CD8-positive, alpha-beta memory T cell (primary cell): Measurements from ENCODE around the gene TCF7L2. TPM values are rescaled to one million over a fixed set of nuclear protein-coding genes. Genes with fewer than 3 reads are reported as not detected.

Experiments used
- CTCF ChIA-PET: fragments of 350-600 bp; sonication (Branson Sonifier 250); formaldehyde crosslinking; loops from one replicate; lab custom pipeline; 2021; ENCODE audit warnings: antibody characterized with exemption; lab: Charles Lee
- POLR2A ChIA-PET: fragments of 350-600 bp; sonication (Branson Sonifier 250); formaldehyde crosslinking; loops from one replicate; lab custom pipeline; 2021; ENCODE audit warnings: antibody characterized with exemption; lab: Charles Lee
- DNase-seq, 5 donors: peaks; one replicate each; pipeline versions ENCODE4 v3.0.0 to v3.0.0-alpha.2; 2020 to 2022; ENCODE audit warnings: mixed read lengths in 1 of 5
- H3K27ac ChIP-seq: one replicate; pipeline ENCODE4 v1.7.0; 2013; ENCODE audit warnings: low read depth, mild to moderate bottlenecking, low read length, moderate library complexity
- H3K27me3 ChIP-seq: 2 replicates; pipeline ENCODE4 v1.7.0; 2013; ENCODE audit warnings: low read length, mild to moderate bottlenecking; ENCODE audit not compliant: insufficient read depth, poor library complexity, severe bottlenecking
- H3K36me3 ChIP-seq: 2 replicates; pipeline ENCODE4 v1.7.0; 2013; ENCODE audit warnings: mild to moderate bottlenecking, low read length, moderate library complexity; ENCODE audit not compliant: insufficient read depth
- H3K4me1 ChIP-seq: 2 replicates; pipeline ENCODE4 v1.7.0; 2013; ENCODE audit warnings: mild to moderate bottlenecking, low read length, moderate library complexity; ENCODE audit not compliant: insufficient read depth
- H3K4me3 ChIP-seq: 2 replicates; pipeline ENCODE4 v1.7.0; 2013; ENCODE audit warnings: mild to moderate bottlenecking, low read length
- H3K9me3 ChIP-seq: 2 replicates; pipeline ENCODE4 v1.7.0; 2013; ENCODE audit warnings: mild to moderate bottlenecking, low read length
- H3K27ac Mint-ChIP-seq, 8 donors: one replicate each; pipeline ENCODE4 v1.8.0; 2020 to 2021; ENCODE audit warnings: mixed read lengths in 8 of 8, mild to moderate bottlenecking in 6 of 8, inconsistent platforms in 3 of 8, moderate library complexity in 3 of 8
- H3K27me3 Mint-ChIP-seq, 2 donors: one replicate each; pipeline ENCODE4 v1.8.0; 2020 to 2021; ENCODE audit warnings: mixed read lengths in 2 of 2, mild to moderate bottlenecking in 1 of 2, moderate library complexity in 1 of 2
- H3K36me3 Mint-ChIP-seq, 3 donors: one replicate each; pipeline ENCODE4 v1.8.0; 2020 to 2021; ENCODE audit warnings: mixed read lengths in 3 of 3, inconsistent platforms in 1 of 3, mild to moderate bottlenecking in 1 of 3
- H3K4me1 Mint-ChIP-seq, 3 donors: one replicate each; pipeline ENCODE4 v1.8.0; 2020 to 2021; ENCODE audit warnings: mixed read lengths in 3 of 3, inconsistent platforms in 1 of 3, mild to moderate bottlenecking in 1 of 3
- H3K4me3 Mint-ChIP-seq, 7 donors: one replicate each; pipeline ENCODE4 v1.8.0; 2020 to 2021; ENCODE audit warnings: mixed read lengths in 7 of 7, mild to moderate bottlenecking in 6 of 7, moderate library complexity in 4 of 7, inconsistent platforms in 2 of 7
- H3K9me3 Mint-ChIP-seq, 5 donors: one replicate each; pipeline ENCODE4 v1.8.0; 2020 to 2022; ENCODE audit warnings: mixed read lengths in 5 of 5, mild to moderate bottlenecking in 3 of 5, moderate library complexity in 2 of 5, inconsistent platforms in 1 of 5
- polyA plus RNA-seq: library from polyadenylated mRNA; unstranded; fragments of 300-500 nt; fragmentation: Illumina TruSeq; gene quantifications from one replicate; pipeline ENCODE4 v1.2.3, GENCODE V29; 2021
- total RNA-seq, 2 experiments: library from RNA; stranded (reverse); gene quantifications; one replicate each; pipeline ENCODE4 v1.2.3, GENCODE V29; 2021

Gene TCF7L2
- total and polyA plus RNA-seq, 3 experiments from 2014 or later = 0.81 to 1.8 (median 0.89) TPM

DNA sequence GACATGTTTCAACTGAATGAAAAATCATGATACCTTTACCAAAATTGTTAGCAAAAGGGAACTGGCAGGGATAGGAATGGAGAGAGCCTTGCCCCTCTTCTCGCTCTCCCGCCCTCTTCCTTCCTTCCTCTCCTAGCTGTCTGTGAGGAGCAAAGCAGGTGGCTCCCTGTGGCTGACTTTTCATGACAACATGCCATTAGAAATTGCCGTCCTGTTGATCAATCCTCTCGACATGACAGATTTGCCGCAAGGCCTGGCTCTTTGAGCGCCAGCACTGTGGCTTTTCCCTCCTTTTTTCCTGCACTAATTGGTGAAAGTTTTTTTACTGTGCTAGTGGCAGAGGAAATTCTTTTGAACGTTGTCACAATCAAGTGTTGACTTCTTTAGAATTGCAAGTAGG lies 171.1 kb downstream of the TCF7L2 start:
- no peaks in the 10 kb centered on the region for H3K4me1 ChIP-seq
- Mint-ChIP-seq H3K9me3 (no peaks in the 10 kb centered on the region), H3K4me3 (no peak overlapping the region), H3K27me3 (peaks cover 3 to 35% of the 10 kb centered on the region in 2 donors), H3K4me1 (peaks cover 0 to 2% (median 1%) of the 10 kb centered on the region in 3 donors), H3K36me3 (no peaks in the 10 kb centered on the region), H3K27ac (no peak overlapping the region)
- no peaks in the 10 kb centered on the region for H3K9me3 ChIP-seq
- H3K4me3 ChIP-seq = no peak overlapping the region
- POLR2A ChIA-PET = no interaction called here
- no peak overlapping the region for H3K27ac ChIP-seq
- no peaks in the 10 kb centered on the region for H3K27me3 ChIP-seq
- CTCF ChIA-PET = no interaction called here
- no peak for DNase-seq
- no peaks in the 10 kb centered on the region for H3K36me3 ChIP-seq

DNA sequence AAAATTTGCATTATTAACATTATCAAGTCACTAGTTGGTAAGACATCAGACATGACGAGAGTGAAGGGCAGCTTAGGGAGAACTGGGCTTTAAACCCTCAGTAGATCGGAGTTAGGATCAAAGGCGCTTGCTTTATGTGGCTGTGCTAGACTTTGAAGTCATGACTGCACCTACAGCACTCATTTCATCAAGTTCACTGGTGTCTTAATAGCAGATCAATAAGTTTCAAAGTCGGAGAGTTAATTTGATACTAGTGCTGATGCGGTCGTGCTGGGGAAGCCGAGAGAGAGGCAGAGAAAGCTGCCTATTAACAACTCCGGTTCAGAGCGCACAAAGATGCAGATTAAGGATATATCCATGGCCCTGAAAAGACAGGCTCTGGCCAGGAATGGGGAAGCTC lies 172.9 kb downstream of the TCF7L2 start:
- Mint-ChIP-seq H3K27me3 (peaks cover 11 to 46% of the 10 kb centered on the region in 2 donors), H3K4me1 (peaks cover 6 to 10% (median 8%) of the 10 kb centered on the region in 3 donors), H3K9me3 (no peaks in the 10 kb centered on the region), H3K27ac (no peak overlapping the region), H3K4me3 (no peak overlapping the region), H3K36me3 (no peaks in the 10 kb centered on the region)
- Histone ChIP-seq H3K4me3 (no peak overlapping the region), H3K27me3 (no peaks in the 10 kb centered on the region), H3K4me1 (no peaks in the 10 kb centered on the region), H3K27ac (no peak overlapping the region), H3K9me3 (no peaks in the 10 kb centered on the region), H3K36me3 (no peaks in the 10 kb centered on the region)
- no peak for DNase-seq
- ChIA-PET POLR2A (no interaction called here), CTCF (no interaction called here)

DNA sequence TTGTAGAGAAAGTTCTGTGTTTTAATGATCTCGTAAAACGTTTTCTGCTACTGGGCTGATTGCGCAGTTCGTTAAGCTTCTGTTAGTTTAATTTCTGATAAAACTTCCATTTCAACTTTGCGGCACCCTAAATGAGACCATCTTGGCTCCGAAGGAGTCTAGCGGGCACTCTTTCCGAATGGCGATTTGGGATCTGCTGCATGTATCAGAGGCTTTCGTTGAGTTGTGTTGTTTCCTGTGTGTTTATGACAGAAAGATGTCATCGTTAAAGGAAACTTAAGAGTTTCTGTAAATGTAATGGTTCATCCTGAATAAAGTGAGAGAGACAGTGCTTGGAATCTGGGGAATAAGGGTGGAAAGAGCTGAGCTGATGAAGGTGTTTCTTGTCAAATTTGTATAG lies 174.7 kb downstream of the TCF7L2 start:
- ChIA-PET CTCF (interaction anchor here (1.5 kb wide), 1 partner anchor 260 kb away, joined by 3 read pairs; no protein-coding TSS in a partner anchor), POLR2A (interaction anchor here (0.6 kb wide), 1 partner anchor 59 kb away, joined by 4 read pairs; no protein-coding TSS in a partner anchor)
- no peak overlapping the region for H3K27ac Mint-ChIP-seq
- Histone ChIP-seq H3K9me3 (no peaks in the 10 kb centered on the region), H3K27me3 (no peaks in the 10 kb centered on the region), H3K36me3 (no peaks in the 10 kb centered on the region), H3K4me3 (no peak overlapping the region), H3K4me1 (no peaks in the 10 kb centered on the region), H3K27ac (no peak overlapping the region)
- H3K4me3 Mint-ChIP-seq = no peak overlapping the region
- H3K9me3 Mint-ChIP-seq = no peaks in the 10 kb centered on the region
- H3K4me1 Mint-ChIP-seq = peaks cover 6 to 10% (median 8%) of the 10 kb centered on the region in 3 donors
- H3K27me3 Mint-ChIP-seq = peaks cover 11 to 56% of the 10 kb centered on the region in 2 donors
- H3K36me3 Mint-ChIP-seq = no peaks in the 10 kb centered on the region
- DNase-seq = no peak

DNA sequence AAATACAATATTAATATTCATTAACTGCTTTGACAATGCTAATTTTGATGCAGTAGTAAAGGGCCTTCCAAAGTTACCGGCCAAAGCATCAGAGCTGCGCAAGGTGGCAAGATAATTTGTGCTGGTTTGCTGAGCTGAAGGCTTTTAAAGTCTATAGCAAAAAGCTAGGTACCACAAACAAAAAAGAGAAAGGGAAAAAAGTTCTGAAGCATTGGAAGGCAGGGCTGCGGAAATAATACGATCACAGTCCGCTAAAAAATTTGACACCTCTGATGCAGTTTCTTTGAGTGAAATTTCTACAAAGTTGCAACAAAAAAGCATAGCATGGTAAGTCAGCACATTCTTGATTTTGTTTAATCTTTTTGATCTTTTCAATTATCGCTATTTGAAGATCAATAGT lies 175.6 kb downstream of the TCF7L2 start:
- Histone ChIP-seq H3K27me3 (no peaks in the 10 kb centered on the region), H3K4me1 (no peaks in the 10 kb centered on the region), H3K4me3 (no peak overlapping the region), H3K27ac (no peak overlapping the region), H3K36me3 (no peaks in the 10 kb centered on the region), H3K9me3 (no peaks in the 10 kb centered on the region)
- POLR2A ChIA-PET = no interaction called here
- peaks cover 6 to 10% (median 8%) of the 10 kb centered on the region in 3 donors for H3K4me1 Mint-ChIP-seq
- CTCF ChIA-PET = interaction anchor here (0.9 to 1.5 kb wide), 2 partner anchors 260 to 402 kb away, joined by 3 read pairs; no protein-coding TSS in a partner anchor
- DNase-seq = no peak
- no peaks in the 10 kb centered on the region for H3K36me3 Mint-ChIP-seq
- no peaks in the 10 kb centered on the region for H3K9me3 Mint-ChIP-seq
- H3K4me3 Mint-ChIP-seq = no peak overlapping the region
- H3K27ac Mint-ChIP-seq = no peak overlapping the region
- H3K27me3 Mint-ChIP-seq = peaks cover 10 to 53% of the 10 kb centered on the region in 2 donors

- POLR2A ChIA-PET = no interaction called here
- Histone ChIP-seq H3K36me3 (no peaks in the 10 kb centered on the region), H3K4me3 (no peak overlapping the region), H3K27ac (no peak overlapping the region), H3K27me3 (no peaks in the 10 kb centered on the region), H3K4me1 (no peaks in the 10 kb centered on the region), H3K9me3 (no peaks in the 10 kb centered on the region)
- DNase-seq = peak; percentile 9 to 50 (median 31)
- Mint-ChIP-seq H3K36me3 (no peaks in the 10 kb centered on the region), H3K4me3 (peak overlapping the region in 6 of 7 donors; percentile 39 to 84 (median 64)), H3K9me3 (no peaks in the 10 kb centered on the region), H3K27ac (peak overlapping the region in 1 of 8 donors; percentile 61), H3K4me1 (peaks cover 6 to 10% (median 8%) of the 10 kb centered on the region in 3 donors), H3K27me3 (peaks cover 10 to 49% of the 10 kb centered on the region in 2 donors)
- CTCF ChIA-PET = interaction anchor here (0.8 to 1.5 kb wide), 4 partner anchors 259 to 404 kb away, joined by 3 read pairs; no protein-coding TSS in a partner anchor
Observed at GRCh38 chr10:113126229-113127201, 176.5 kb downstream of the TCF7L2 start.

DNA sequence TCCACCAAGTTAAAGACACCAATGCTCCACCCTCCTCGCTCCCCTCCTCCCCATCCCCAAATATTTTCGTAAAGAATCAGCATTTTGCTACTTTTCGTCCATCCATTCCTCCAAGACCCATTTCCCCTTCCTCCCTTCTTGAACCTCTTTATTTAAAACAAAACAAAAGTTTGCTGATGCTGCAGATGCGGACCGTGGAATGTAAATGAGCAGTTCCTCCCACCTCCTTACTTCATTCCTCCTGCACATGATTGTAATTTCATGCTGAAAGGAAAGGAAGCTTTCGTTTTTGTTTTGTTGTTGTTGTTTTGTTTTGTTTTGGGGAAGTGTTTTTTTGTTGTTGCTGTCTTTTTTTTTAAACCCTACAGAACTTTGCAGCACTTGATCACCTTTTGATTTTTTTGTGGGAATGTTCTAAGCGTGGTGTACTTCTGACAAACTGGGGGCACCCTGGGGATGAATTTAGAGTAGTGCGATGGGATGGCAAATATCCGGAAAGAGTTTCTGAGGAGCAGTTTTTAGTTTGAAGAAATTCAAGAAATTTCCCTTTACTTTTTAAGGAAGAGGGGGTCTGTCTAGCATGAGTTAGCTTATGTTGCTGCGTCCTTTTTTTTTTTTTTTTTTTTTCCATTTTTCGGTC lies 177.3 kb downstream of the TCF7L2 start:
- Mint-ChIP-seq H3K36me3 (no peaks in the 10 kb centered on the region), H3K27ac (no peak overlapping the region), H3K4me1 (peaks cover 6 to 10% (median 8%) of the 10 kb centered on the region in 3 donors), H3K4me3 (peak overlapping the region in 1 of 7 donors; percentile 22), H3K9me3 (no peaks in the 10 kb centered on the region), H3K27me3 (peaks cover 10 to 49% of the 10 kb centered on the region in 2 donors)
- no peak for DNase-seq
- no peaks in the 10 kb centered on the region for H3K4me1 ChIP-seq
- ChIA-PET CTCF (interaction anchor here (0.8 to 1.1 kb wide), 2 partner anchors 258 to 405 kb away, joined by 3 read pairs; no protein-coding TSS in a partner anchor), POLR2A (no interaction called here)
- no peaks in the 10 kb centered on the region for H3K9me3 ChIP-seq
- no peak overlapping the region for H3K4me3 ChIP-seq
- H3K27ac ChIP-seq = no peak overlapping the region
- H3K27me3 ChIP-seq = no peaks in the 10 kb centered on the region
- no peaks in the 10 kb centered on the region for H3K36me3 ChIP-seq

- Mint-ChIP-seq H3K4me1 (peaks cover 6 to 10% (median 8%) of the 10 kb centered on the region in 3 donors), H3K36me3 (no peaks in the 10 kb centered on the region)
- POLR2A ChIA-PET = no interaction called here
Observed at GRCh38 chr10:113127901-113128283, 177.8 kb downstream of the TCF7L2 start.

More at GRCh38 chr10:113127901-113128283, 177.8 kb downstream of the TCF7L2 start:
- peaks cover 10 to 44% of the 10 kb centered on the region in 2 donors for H3K27me3 Mint-ChIP-seq
- no peak overlapping the region for H3K4me3 Mint-ChIP-seq
- Histone ChIP-seq H3K4me3 (no peak overlapping the region), H3K9me3 (no peaks in the 10 kb centered on the region), H3K36me3 (no peaks in the 10 kb centered on the region), H3K4me1 (no peaks in the 10 kb centered on the region), H3K27ac (no peak overlapping the region), H3K27me3 (no peaks in the 10 kb centered on the region)
- H3K27ac Mint-ChIP-seq = no peak overlapping the region
- CTCF ChIA-PET = interaction anchor here (0.8 to 1.1 kb wide), 2 partner anchors 257 to 405 kb away, joined by 3 read pairs; no protein-coding TSS in a partner anchor
- DNase-seq = no peak
- no peaks in the 10 kb centered on the region for H3K9me3 Mint-ChIP-seq
